ENCODE data around the gene NENF.
"Not testable (repeated sequence)": the region's sequence is repeated elsewhere in the genome, so short reads cannot be mapped to it uniquely, and the experiment has no call there.

Gene NENF

GRCh38 chr1:212432661-212433576, at the start of gene NENF:
Gene NENF (plus strand): TSS chr1:212432920. CDS start chr1:212432944, 24 bp downstream.
- Histone ChIP-seq H3K4me3 (ENCODE audit: low read length) (peak within 1 kb of the TSS; percentile 68), H3F3A (ENCODE audit: insufficient read depth, low read length) (0 out of 2 replicates have a peak, but pooled peaks cover 4% of the 10 kb centered on the region), H3K27me3 (replicated peaks; ENCODE audit: insufficient read depth, low read length) (no peaks in the 10 kb centered on the region), H3K79me2 (ENCODE audit: low read length) (no peaks in the 10 kb centered on the region), H4K20me1 (ENCODE audit: insufficient read depth, low read length) (no peaks in the 10 kb centered on the region), H3K4me2 (ENCODE audit: low read depth, low read length) (peak within 1 kb of the TSS; percentile 91), H3K9me3 (replicated peaks; ENCODE audit: insufficient read depth, low read length) (no peaks in the 10 kb centered on the region), H3K27ac (ENCODE audit: low read length) (no peak within 1 kb of the TSS), H2AFZ (ENCODE audit: low read length) (peak within 1 kb of the TSS; percentile 85), H3K36me3 (replicated peaks; ENCODE audit: insufficient read depth, low read length) (no peaks in the 10 kb centered on the region), H3K9ac (ENCODE audit: low read length) (peak within 1 kb of the TSS; percentile 54; the same call in 1 of the 2 replicates), H3K4me1 (ENCODE audit: low read length) (0 out of 2 replicates have a peak, but pooled peaks cover 4% of the 10 kb centered on the region), H3K9me2 (replicated peaks; ENCODE audit: insufficient read depth, low read length) (no peaks in the 10 kb centered on the region)
- TF ChIP-seq EZH2 (optimal IDR thresholded peaks at IDR 0.05; ENCODE audit: low read depth, low read length), result no peak
- TF ChIP-seq CTCF (IDR thresholded peaks at IDR 0.05; ENCODE audit: low read length), result no peak
- TF ChIP-seq EZH2phosphoT487 (IDR thresholded peaks at IDR 0.05; ENCODE audit: low read length), result no peak
- peak; percentile 89 for DNase-seq

GRCh38 chr1:212386029-212386428, 46.7 kb upstream of the NENF start:
- H3K36me3 ChIP-seq (replicated peaks; ENCODE audit: insufficient read depth, low read length), result no peaks in the 10 kb centered on the region
- H3K9me2 ChIP-seq (replicated peaks; ENCODE audit: insufficient read depth, low read length), result no peaks in the 10 kb centered on the region
- no peak overlapping the region for H3K27ac ChIP-seq (ENCODE audit: low read length)
- no peaks in the 10 kb centered on the region for H4K20me1 ChIP-seq (ENCODE audit: insufficient read depth, low read length)
- no peak overlapping the region for H3K4me3 ChIP-seq (ENCODE audit: low read length)
- H3K27me3 ChIP-seq (replicated peaks; ENCODE audit: insufficient read depth, low read length), result no peaks in the 10 kb centered on the region
- H3K4me1 ChIP-seq (ENCODE audit: low read length), result no peaks in the 10 kb centered on the region
- no peaks in the 10 kb centered on the region for H3F3A ChIP-seq (ENCODE audit: insufficient read depth, low read length)
- no peak for DNase-seq
- no peak overlapping the region for H2AFZ ChIP-seq (ENCODE audit: low read length)
- TF ChIP-seq EZH2phosphoT487 (IDR thresholded peaks at IDR 0.05; ENCODE audit: low read length) (no peak), CTCF (IDR thresholded peaks at IDR 0.05; ENCODE audit: low read length) (no peak), EZH2 (optimal IDR thresholded peaks at IDR 0.05; ENCODE audit: low read depth, low read length) (no peak)
- H3K9me3 ChIP-seq (replicated peaks; ENCODE audit: insufficient read depth, low read length), result no peaks in the 10 kb centered on the region
- no peaks in the 10 kb centered on the region for H3K79me2 ChIP-seq (ENCODE audit: low read length)
- no peak overlapping the region for H3K4me2 ChIP-seq (ENCODE audit: low read depth, low read length)
- H3K9ac ChIP-seq (ENCODE audit: low read length), result no peak overlapping the region

GRCh38 chr1:212388985-212389716, 43.6 kb upstream of the NENF start:
- no peaks in the 10 kb centered on the region for H3K4me1 ChIP-seq (ENCODE audit: low read length)
- no peak overlapping the region for H3K4me2 ChIP-seq (ENCODE audit: low read depth, low read length)
- DNase-seq, result no peak
- H3K79me2 ChIP-seq (ENCODE audit: low read length), result no peaks in the 10 kb centered on the region
- no peak overlapping the region for H2AFZ ChIP-seq (ENCODE audit: low read length)
- H3K36me3 ChIP-seq (replicated peaks; ENCODE audit: insufficient read depth, low read length), result no peaks in the 10 kb centered on the region
- H3K9me3 ChIP-seq (replicated peaks; ENCODE audit: insufficient read depth, low read length), result no peaks in the 10 kb centered on the region
- no peaks in the 10 kb centered on the region for H3F3A ChIP-seq (ENCODE audit: insufficient read depth, low read length)
- H3K4me3 ChIP-seq (ENCODE audit: low read length), result no peak overlapping the region
- H3K27ac ChIP-seq (ENCODE audit: low read length), result no peak overlapping the region
- TF ChIP-seq EZH2phosphoT487 (IDR thresholded peaks at IDR 0.05; ENCODE audit: low read length), result no peak
- no peaks in the 10 kb centered on the region for H3K9me2 ChIP-seq (replicated peaks; ENCODE audit: insufficient read depth, low read length)
- H3K27me3 ChIP-seq (replicated peaks; ENCODE audit: insufficient read depth, low read length), result no peaks in the 10 kb centered on the region
- H4K20me1 ChIP-seq (ENCODE audit: insufficient read depth, low read length), result no peaks in the 10 kb centered on the region
- no peak overlapping the region for H3K9ac ChIP-seq (ENCODE audit: low read length)

GRCh38 chr1:212395678-212396437, 36.9 kb upstream of the NENF start:
- H3K9ac ChIP-seq (ENCODE audit: low read length); H3K9me3 ChIP-seq (replicated peaks; ENCODE audit: insufficient read depth, low read length); H2AFZ ChIP-seq (ENCODE audit: low read length); H3K27ac ChIP-seq (ENCODE audit: low read length); H3K4me2 ChIP-seq (ENCODE audit: low read depth, low read length); H4K20me1 ChIP-seq (ENCODE audit: insufficient read depth, low read length); H3K79me2 ChIP-seq (ENCODE audit: low read length); H3K4me3 ChIP-seq (ENCODE audit: low read length); H3K27me3 ChIP-seq (replicated peaks; ENCODE audit: insufficient read depth, low read length); H3K4me1 ChIP-seq (ENCODE audit: low read length); H3F3A ChIP-seq (ENCODE audit: insufficient read depth, low read length); H3K36me3 ChIP-seq (replicated peaks; ENCODE audit: insufficient read depth, low read length); DNase-seq; H3K9me2 ChIP-seq (replicated peaks; ENCODE audit: insufficient read depth, low read length): not testable (repeated sequence)
